GM10248 (cell line): ENCODE results near the gene IL17RE.

Experiments used
- CTCF ChIA-PET: fragments of 300-600 bp; sonication (Branson Sonifier 250); formaldehyde crosslinking; extraction: SDS; loops from one replicate; lab custom pipeline; 2021; ENCODE audit warnings: antibody characterized with exemption; lab: Yijun Ruan, JAX
- POLR2A ChIA-PET: fragments of 350-650 bp; sonication (Branson Sonifier 250); formaldehyde crosslinking; extraction: SDS; loops from one replicate; lab custom pipeline; 2020; ENCODE audit warnings: antibody characterized with exemption; lab: Yijun Ruan, JAX
- DNase-seq: peaks from one replicate; pipeline ENCODE4 v3.0.0; 2012; ENCODE audit errors: extremely low spot score
- CTCF ChIP-seq: IDR thresholded peaks from 2 replicates; pipeline ENCODE4 v1.5.1; 2012; ENCODE audit warnings: mild to moderate bottlenecking, low read depth; ENCODE audit errors: extremely low read depth, missing control alignments, control extremely low read depth

IL17RE gene

DNA sequence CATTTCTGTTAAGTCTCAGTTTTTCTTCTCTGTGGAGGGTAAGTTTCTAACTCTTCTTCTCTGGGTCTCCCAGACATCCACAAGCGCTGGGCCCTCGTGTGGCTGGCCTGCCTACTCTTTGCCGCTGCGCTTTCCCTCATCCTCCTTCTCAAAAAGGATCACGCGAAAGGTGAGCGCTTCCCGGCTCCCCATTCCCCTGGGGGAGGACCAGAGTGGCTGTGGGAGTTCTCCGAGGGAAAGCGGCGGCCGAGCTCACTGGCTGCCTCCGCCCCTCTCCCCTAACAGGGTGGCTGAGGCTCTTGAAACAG is 29.8 kb downstream of the IL17RE start:
- ChIA-PET CTCF (interaction anchor here (0.7 to 5.7 kb wide), 58 partner anchors 10 to 808 kb away, joined by 3 to 43 read pairs (median 4); partner anchors contain the start of genes ARPC4, EMC3, GHRL and IL17RC), POLR2A (interaction anchor here (1.4 to 2.0 kb wide), 2 partner anchors 10 to 94 kb away, joined by 3 to 10 read pairs; no protein-coding TSS in a partner anchor)
- DNase-seq: no peak
- no peak for TF ChIP-seq CTCF

DNA sequence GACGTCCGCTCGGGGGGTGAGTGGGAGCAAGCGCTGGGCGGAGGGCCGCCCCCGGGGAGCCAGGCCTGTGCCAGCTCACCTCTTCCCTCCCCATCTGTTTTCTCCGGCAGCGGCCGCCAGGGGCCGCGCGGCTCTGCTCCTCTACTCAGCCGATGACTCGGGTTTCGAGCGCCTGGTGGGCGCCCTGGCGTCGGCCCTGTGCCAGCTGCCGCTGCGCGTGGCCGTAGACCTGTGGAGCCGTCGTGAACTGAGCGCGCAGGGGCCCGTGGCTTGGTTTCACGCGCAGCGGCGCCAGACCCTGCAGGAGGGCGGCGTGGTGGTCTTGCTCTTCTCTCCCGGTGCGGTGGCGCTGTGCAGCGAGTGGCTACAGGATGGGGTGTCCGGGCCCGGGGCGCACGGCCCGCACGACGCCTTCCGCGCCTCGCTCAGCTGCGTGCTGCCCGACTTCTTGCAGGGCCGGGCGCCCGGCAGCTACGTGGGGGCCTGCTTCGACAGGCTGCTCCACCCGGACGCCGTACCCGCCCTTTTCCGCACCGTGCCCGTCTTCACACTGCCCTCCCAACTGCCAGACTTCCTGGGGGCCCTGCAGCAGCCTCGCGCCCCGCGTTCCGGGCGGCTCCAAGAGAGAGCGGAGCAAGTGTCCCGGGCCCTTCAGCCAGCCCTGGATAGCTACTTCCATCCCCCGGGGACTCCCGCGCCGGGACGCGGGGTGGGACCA is 30.4 kb downstream of the IL17RE start:
- ChIA-PET CTCF (interaction anchor here (0.7 to 5.7 kb wide), 62 partner anchors 9 to 808 kb away, joined by 3 to 43 read pairs (median 4); partner anchors contain the start of genes ARPC4, EMC3, GHRL and IL17RC), POLR2A (interaction anchor here (0.8 to 2.0 kb wide), 6 partner anchors 9 to 388 kb away, joined by 3 to 14 read pairs (median 4); partner anchors contain the start of genes ARPC4, EMC3 and TADA3)
- DNase-seq: peak; percentile 88
- peak; percentile 83 for TF ChIP-seq CTCF

- peak; percentile 95 for DNase-seq
- POLR2A ChIA-PET: interaction anchor here (0.8 to 2.0 kb wide), 6 partner anchors 9 to 388 kb away, joined by 3 to 14 read pairs (median 4); partner anchors contain the start of genes ARPC4, EMC3 and TADA3
- CTCF ChIA-PET: interaction anchor here (0.6 to 5.7 kb wide), 32 partner anchors 9 to 567 kb away, joined by 3 to 43 read pairs (median 5); partner anchors contain the start of genes EMC3, GHRL, IL17RC and PRRT3
- TF ChIP-seq CTCF: no peak
Measured at GRCh38 chr3:9933561-9934234, 31.1 kb downstream of the IL17RE start, which contains the start of gene CRELD1. Gene CRELD1, plus strand, starts transcription at chr3:9933834. Its CDS starts 605 bp downstream, at chr3:9934439.

DNA sequence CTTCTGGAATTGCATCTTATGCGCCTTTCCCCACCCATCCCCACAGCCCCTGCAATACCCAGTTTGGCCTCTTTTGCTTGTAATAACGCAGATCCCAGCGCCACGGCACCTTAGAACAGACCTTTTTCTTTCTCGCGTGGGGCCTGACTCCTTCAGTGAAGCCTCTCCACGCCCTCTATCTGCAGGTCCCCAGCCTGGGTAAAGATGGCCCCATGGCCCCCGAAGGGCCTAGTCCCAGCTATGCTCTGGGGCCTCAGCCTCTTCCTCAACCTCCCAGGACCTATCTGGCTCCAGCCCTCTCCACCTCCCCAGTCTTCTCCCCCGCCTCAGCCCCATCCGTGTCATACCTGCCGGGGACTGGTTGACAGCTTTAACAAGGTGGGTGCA is 31.6 kb downstream of the IL17RE start:
- ChIA-PET POLR2A (interaction anchor here (2.0 kb wide), 1 partner anchor 8 kb away, joined by 10 read pairs; no protein-coding TSS in a partner anchor), CTCF (interaction anchor here (0.6 to 5.7 kb wide), 13 partner anchors 9 to 567 kb away, joined by 3 to 43 read pairs (median 7); partner anchors contain the start of genes GHRL, IL17RC and PRRT3)
- TF ChIP-seq CTCF: no peak
- no peak for DNase-seq

DNA sequence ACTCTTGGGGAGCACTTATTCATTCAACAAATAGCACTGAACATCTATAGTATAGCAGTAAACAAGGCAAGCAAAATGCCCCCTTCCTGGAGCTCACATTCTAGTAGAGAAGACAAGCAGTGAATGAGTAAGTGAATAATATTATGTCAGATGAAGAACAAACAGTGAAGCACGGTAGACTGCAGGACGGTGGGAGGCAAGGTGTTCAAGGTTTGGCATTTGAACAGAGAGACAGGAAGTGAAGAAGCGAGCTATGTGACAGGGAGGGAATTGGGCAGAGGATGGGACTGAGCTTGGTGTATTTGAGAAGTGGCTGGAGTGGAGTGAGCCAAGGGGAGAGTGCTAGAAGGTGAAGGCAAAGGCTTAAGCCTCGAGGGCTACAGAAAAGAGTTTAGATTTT is 32.3 kb downstream of the IL17RE start:
- no peak for TF ChIP-seq CTCF
- no peak for DNase-seq
- POLR2A ChIA-PET: interaction anchor here (0.6 kb wide), 1 partner anchor 11 kb away, joined by 10 read pairs; no protein-coding TSS in a partner anchor
- CTCF ChIA-PET: interaction anchor here (0.9 to 5.7 kb wide), 6 partner anchors 8 to 21 kb away, joined by 3 to 33 read pairs (median 3); partner anchors contain the start of gene PRRT3

DNA sequence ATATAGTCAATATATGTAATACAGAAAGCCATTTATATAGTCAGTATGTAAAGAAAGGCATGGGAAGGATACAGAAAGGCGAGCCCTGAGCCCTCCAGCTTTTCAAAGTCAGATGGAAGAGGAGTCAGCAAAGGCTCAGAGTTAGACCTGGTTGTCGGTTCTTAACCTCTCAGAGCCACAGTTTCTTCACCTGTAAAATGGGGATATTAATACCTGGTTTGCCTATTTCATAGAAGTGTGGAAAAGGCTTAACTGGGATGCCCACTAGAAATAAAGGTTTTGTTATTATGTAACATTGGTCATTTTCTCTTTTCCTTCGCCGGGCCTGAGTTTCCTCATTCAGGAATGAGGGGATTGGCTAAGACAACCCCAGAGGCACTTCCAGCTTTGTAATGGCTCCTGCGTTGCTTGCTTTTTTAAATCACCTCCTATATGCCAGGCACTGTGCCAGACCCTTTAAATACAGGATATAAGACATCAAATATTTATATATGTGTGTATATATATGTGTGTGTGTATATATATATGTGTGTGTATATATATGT is 33.4 kb downstream of the IL17RE start:
- DNase-seq: no peak

More for the DNA sequence above, 33.4 kb downstream of the IL17RE start:
- POLR2A ChIA-PET: no interaction called here
- TF ChIP-seq CTCF: no peak
- CTCF ChIA-PET: interaction anchor here (5.7 kb wide), 1 partner anchor 15 kb away, joined by 33 read pairs; the partner anchor contains the start of gene PRRT3
